Common myeloid progenitor, CD34-positive (primary cell): Measurements from ENCODE around the gene TMEM255B.
A peak's percentile ranks its signal among the peaks of the same experiment; 100 is the strongest.

Source experiments
- CTCF ChIA-PET: fragments of 350-600 bp; sonication (Branson Sonifier 250); formaldehyde crosslinking; loops from one replicate; lab custom pipeline; 2021; ENCODE audit warnings: antibody characterized with exemption; lab: Charles Lee
- POLR2A ChIA-PET: fragments of 350-600 bp; sonication (Branson Sonifier 250); formaldehyde crosslinking; loops from one replicate; lab custom pipeline; 2021; ENCODE audit warnings: antibody characterized with exemption; lab: Charles Lee
- DNase-seq, 3 donors: peaks; one replicate each; pipeline versions ENCODE4 v3.0.0 to v3.0.0-alpha.2; 2013
- H3K27ac ChIP-seq, 2 experiments: 1 replicate in 1 of 2; 2 replicates in 1 of 2; pipeline ENCODE4 v1.7.0; 2013; ENCODE audit warnings: inconsistent platforms in 2 of 2, low read length in 2 of 2, mild to moderate bottlenecking in 2 of 2, low read depth in 1 of 2, moderate library complexity in 1 of 2; ENCODE audit not compliant: severe bottlenecking in 2 of 2, insufficient read depth in 1 of 2, poor library complexity in 1 of 2
- H3K27me3 ChIP-seq, 5 experiments: replicated peaks in 2 of 5; 1 replicate in 3 of 5; 2 replicates in 2 of 5; pipeline versions ENCODE4 v1.6.1 to v1.7.0; 2013; ENCODE audit warnings: low read length in 4 of 5, mild to moderate bottlenecking in 2 of 5, moderate library complexity in 2 of 5, inconsistent platforms in 1 of 5; ENCODE audit not compliant: insufficient read depth in 5 of 5, control insufficient read depth in 4 of 5
- H3K36me3 ChIP-seq, 4 experiments: 1 replicate in 2 of 4; 2 replicates in 2 of 4; pipeline versions ENCODE4 v1.6.1 to v1.7.0; 2013; ENCODE audit warnings: low read length in 3 of 4, control low read depth in 1 of 4, mild to moderate bottlenecking in 1 of 4; ENCODE audit not compliant: control insufficient read depth in 4 of 4, insufficient read depth in 4 of 4
- H3K4me1 ChIP-seq, 4 experiments: 1 replicate in 3 of 4; 2 replicates in 1 of 4; pipeline versions ENCODE4 v1.6.1 to v1.7.1; 2013; ENCODE audit warnings: low read length in 3 of 4, mild to moderate bottlenecking in 3 of 4, control low read depth in 1 of 4, inconsistent platforms in 1 of 4, moderate library complexity in 1 of 4; ENCODE audit not compliant: control insufficient read depth in 4 of 4, insufficient read depth in 4 of 4; ENCODE audit errors: control extremely low read depth in 1 of 4
- H3K4me3 ChIP-seq, 7 experiments: 1 replicate in 4 of 7; 2 replicates in 3 of 7; pipeline versions ENCODE4 v1.5.1 to v1.7.0; 2013; ENCODE audit warnings: mild to moderate bottlenecking in 7 of 7, low read length in 6 of 7, moderate library complexity in 6 of 7, inconsistent platforms in 2 of 7, low read depth in 2 of 7, control low read depth in 1 of 7; ENCODE audit not compliant: insufficient read depth in 4 of 7, control insufficient read depth in 1 of 7; ENCODE audit errors: extremely low read depth in 1 of 7
- H3K9me3 ChIP-seq, 5 experiments: 1 replicate in 4 of 5; 2 replicates in 1 of 5; pipeline versions ENCODE4 v1.6.1 to v1.7.1; 2013; ENCODE audit warnings: low read length in 4 of 5, mild to moderate bottlenecking in 2 of 5, inconsistent platforms in 1 of 5, low read depth in 1 of 5, moderate library complexity in 1 of 5; ENCODE audit not compliant: control insufficient read depth in 4 of 5, insufficient read depth in 2 of 5; ENCODE audit errors: control extremely low read depth in 1 of 5
- WGBS: methylation state at CpG from one replicate; pipeline ENCODE4 v1.1.5; 2013; ENCODE audit not compliant: insufficient coverage; 5-methylcytosine and 5-hydroxymethylcytosine counted together

The TMEM255B gene

GRCh38 chr13:113859311-113860050 lies 100.5 kb downstream of the TMEM255B start:
- H3K36me3 ChIP-seq, result no peaks in the 10 kb centered on the region
- POLR2A ChIA-PET, result no interaction called here
- DNase-seq, result no peak
- no peak overlapping the region for H3K4me3 ChIP-seq
- WGBS, result 88% methylated on average over 2 of the region's 4 CpGs
- no peaks in the 10 kb centered on the region for H3K9me3 ChIP-seq
- CTCF ChIA-PET, result no interaction called here
- peaks cover 0 to 40% (median 31%) of the 10 kb centered on the region in 4 experiments for H3K4me1 ChIP-seq
- no peak overlapping the region for H3K27ac ChIP-seq
- H3K27me3 ChIP-seq, result peaks cover 3 to 24% (median 7%) of the 10 kb centered on the region in 5 experiments

- POLR2A ChIA-PET, result no interaction called here
- H3K27ac ChIP-seq, result no peak overlapping the region
- WGBS, result 96% methylated on average over 11 of the region's 12 CpGs
- H3K4me3 ChIP-seq, result no peak overlapping the region
- no peaks in the 10 kb centered on the region for H3K36me3 ChIP-seq
- CTCF ChIA-PET, result no interaction called here
- H3K9me3 ChIP-seq, result no peaks in the 10 kb centered on the region
- peaks cover 0 to 36% (median 25%) of the 10 kb centered on the region in 4 experiments for H3K4me1 ChIP-seq
- no peak for DNase-seq
- peaks cover 7 to 31% (median 11%) of the 10 kb centered on the region in 5 experiments for H3K27me3 ChIP-seq
Measured at GRCh38 chr13:113860051-113860664, 101.1 kb downstream of the TMEM255B start.

- Histone ChIP-seq H3K27me3 (peaks cover 10 to 38% (median 16%) of the 10 kb centered on the region in 5 experiments), H3K27ac (no peak overlapping the region), H3K36me3 (no peaks in the 10 kb centered on the region), H3K4me3 (no peak overlapping the region), H3K4me1 (peaks cover 0 to 29% (median 19%) of the 10 kb centered on the region in 4 experiments), H3K9me3 (no peaks in the 10 kb centered on the region)
- WGBS, result 86% methylated on average over 11 of the region's 15 CpGs
- DNase-seq, result no peak
- POLR2A ChIA-PET, result no interaction called here
- CTCF ChIA-PET, result no interaction called here
Measured at GRCh38 chr13:113860665-113861432, 101.8 kb downstream of the TMEM255B start.

- Histone ChIP-seq H3K36me3 (no peaks in the 10 kb centered on the region), H3K27ac (no peak overlapping the region), H3K27me3 (peaks cover 13 to 43% (median 20%) of the 10 kb centered on the region in 5 experiments), H3K4me1 (peaks cover 0 to 25% (median 18%) of the 10 kb centered on the region in 4 experiments), H3K9me3 (no peaks in the 10 kb centered on the region), H3K4me3 (no peak overlapping the region)
- ChIA-PET POLR2A (no interaction called here), CTCF (no interaction called here)
- WGBS, result 93% methylated on average over 9 of the region's 12 CpGs
- DNase-seq, result no peak
Measured at GRCh38 chr13:113861433-113862030, 102.5 kb downstream of the TMEM255B start.

GRCh38 chr13:113862191-113862930 lies 103.3 kb downstream of the TMEM255B start:
- H3K27me3 ChIP-seq, result peaks cover 15 to 44% (median 20%) of the 10 kb centered on the region in 5 experiments
- peak overlapping the region in 4 of 7 experiments; percentile 19 to 73 (median 64) for H3K4me3 ChIP-seq
- DNase-seq, result no peak
- ChIA-PET POLR2A (no interaction called here), CTCF (no interaction called here)
- no peak overlapping the region for H3K27ac ChIP-seq
- peaks cover 0 to 22% (median 18%) of the 10 kb centered on the region in 4 experiments for H3K4me1 ChIP-seq
- H3K9me3 ChIP-seq, result peaks cover 0 to 1% (median 0%) of the 10 kb centered on the region in 5 experiments
- H3K36me3 ChIP-seq, result no peaks in the 10 kb centered on the region
- 83% methylated on average over 31 of the region's 31 CpGs for WGBS

- WGBS, result 6% methylated on average over 48 of the region's 60 CpGs
- no peak overlapping the region for H3K27ac ChIP-seq
- DNase-seq, result peak in 2 of 3 donors; percentile 37 to 46
Measured at GRCh38 chr13:113862931-113863523, 104.0 kb downstream of the TMEM255B start.

More at GRCh38 chr13:113862931-113863523, 104.0 kb downstream of the TMEM255B start:
- H3K4me1 ChIP-seq, result peaks cover 0 to 22% (median 18%) of the 10 kb centered on the region in 4 experiments
- ChIA-PET CTCF (no interaction called here), POLR2A (no interaction called here)
- H3K36me3 ChIP-seq, result no peaks in the 10 kb centered on the region
- H3K4me3 ChIP-seq, result peak overlapping the region; percentile 5 to 73 (median 58)
- peaks cover 0 to 2% (median 0%) of the 10 kb centered on the region in 5 experiments for H3K9me3 ChIP-seq
- H3K27me3 ChIP-seq, result peaks cover 15 to 49% (median 20%) of the 10 kb centered on the region in 5 experiments
